Measurements from ENCODE around the gene ANKRD45. TPM values are rescaled to one million over a fixed set of nuclear protein-coding genes. Genes with fewer than 3 reads are reported as not detected.
A peak's percentile ranks its signal among the peaks of the same experiment; 100 is the strongest.

ANKRD45 gene
- total and polyA plus RNA-seq, 2 of the 13 experiments (the other 11 are each of a cell fraction or from before 2014, with no cell fraction given): not detected

DNA sequence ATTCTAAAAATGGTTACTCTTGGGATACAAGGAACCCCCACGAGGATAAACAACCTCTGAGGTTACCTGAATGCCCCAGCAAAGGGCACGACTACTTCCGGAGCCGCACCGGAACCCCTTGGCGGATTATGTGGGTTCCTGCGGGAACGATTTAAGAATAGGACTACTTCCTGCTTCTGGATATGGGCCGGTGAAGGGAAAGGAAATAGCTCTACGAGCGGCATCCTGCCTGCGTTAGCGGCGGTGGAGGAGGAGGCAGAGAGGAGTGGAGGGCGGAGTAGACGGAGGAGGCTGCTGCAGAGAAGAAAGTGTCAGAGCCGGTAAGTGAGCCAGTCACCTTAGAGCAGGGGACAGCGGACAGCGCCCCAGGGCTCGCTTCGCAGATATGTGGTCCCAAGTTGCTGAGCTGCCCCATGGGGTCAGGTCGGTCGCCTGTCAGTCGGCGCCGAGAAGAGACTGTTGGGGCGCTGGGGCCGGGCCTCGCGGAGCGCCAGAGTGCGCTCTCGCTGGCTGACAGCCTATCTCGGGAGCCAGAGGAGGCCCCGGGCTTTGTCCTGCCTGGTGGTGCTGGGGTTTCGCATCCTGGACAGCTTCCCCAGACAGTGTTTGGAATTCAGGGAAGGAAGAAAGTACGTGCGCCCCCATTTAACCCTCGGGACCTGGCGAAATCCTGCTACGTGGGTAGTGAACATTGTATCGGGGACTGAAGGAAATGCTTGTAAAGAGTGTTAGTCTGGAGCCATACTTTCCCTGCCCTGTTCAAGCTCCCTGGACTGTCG lies 45.3 kb upstream of the ANKRD45 start, which contains the start of gene KLHL20 (continued):
- TF ChIP-seq, protein P1, sequence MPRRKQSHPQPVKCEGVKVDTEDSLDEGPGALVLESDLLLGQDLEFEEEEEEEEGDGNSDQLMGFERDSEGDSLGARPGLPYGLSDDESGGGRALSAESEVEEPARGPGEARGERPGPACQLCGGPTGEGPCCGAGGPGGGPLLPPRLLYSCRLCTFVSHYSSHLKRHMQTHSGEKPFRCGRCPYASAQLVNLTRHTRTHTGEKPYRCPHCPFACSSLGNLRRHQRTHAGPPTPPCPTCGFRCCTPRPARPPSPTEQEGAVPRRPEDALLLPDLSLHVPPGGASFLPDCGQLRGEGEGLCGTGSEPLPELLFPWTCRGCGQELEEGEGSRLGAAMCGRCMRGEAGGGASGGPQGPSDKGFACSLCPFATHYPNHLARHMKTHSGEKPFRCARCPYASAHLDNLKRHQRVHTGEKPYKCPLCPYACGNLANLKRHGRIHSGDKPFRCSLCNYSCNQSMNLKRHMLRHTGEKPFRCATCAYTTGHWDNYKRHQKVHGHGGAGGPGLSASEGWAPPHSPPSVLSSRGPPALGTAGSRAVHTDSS (CRISPR knock-in tag; conservative IDR thresholded peaks at IDR 0.05): 0 out of 2 replicates have a peak, but pooled peaks have one; percentile 37
- no peak for TF ChIP-seq GATA4 (IDR thresholded peaks at IDR 0.05; ENCODE audit: borderline replicate concordance, low read depth)
- no peak for TF ChIP-seq ZNF83 (CRISPR knock-in tag; IDR thresholded peaks at IDR 0.05; ENCODE audit: borderline replicate concordance)
- TF ChIP-seq ZFP62 (CRISPR knock-in tag; IDR thresholded peaks at IDR 0.05): no peak
- TF ChIP-seq POGK (CRISPR knock-in tag; conservative IDR thresholded peaks at IDR 0.05): peak; percentile 62; the same call in 1 of the 2 replicates
- TF ChIP-seq, protein P2, sequence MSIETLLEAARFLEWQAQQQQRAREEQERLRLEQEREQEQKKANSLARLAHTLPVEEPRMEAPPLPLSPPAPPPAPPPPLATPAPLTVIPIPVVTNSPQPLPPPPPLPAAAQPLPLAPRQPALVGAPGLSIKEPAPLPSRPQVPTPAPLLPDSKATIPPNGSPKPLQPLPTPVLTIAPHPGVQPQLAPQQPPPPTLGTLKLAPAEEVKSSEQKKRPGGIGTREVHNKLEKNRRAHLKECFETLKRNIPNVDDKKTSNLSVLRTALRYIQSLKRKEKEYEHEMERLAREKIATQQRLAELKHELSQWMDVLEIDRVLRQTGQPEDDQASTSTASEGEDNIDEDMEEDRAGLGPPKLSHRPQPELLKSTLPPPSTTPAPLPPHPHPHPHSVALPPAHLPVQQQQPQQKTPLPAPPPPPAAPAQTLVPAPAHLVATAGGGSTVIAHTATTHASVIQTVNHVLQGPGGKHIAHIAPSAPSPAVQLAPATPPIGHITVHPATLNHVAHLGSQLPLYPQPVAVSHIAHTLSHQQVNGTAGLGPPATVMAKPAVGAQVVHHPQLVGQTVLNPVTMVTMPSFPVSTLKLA (IDR thresholded peaks at IDR 0.05): no peak
- TF ChIP-seq KMT2B (CRISPR knock-in tag; IDR thresholded peaks at IDR 0.05): peak; percentile 98
- TF ChIP-seq, protein P3, sequence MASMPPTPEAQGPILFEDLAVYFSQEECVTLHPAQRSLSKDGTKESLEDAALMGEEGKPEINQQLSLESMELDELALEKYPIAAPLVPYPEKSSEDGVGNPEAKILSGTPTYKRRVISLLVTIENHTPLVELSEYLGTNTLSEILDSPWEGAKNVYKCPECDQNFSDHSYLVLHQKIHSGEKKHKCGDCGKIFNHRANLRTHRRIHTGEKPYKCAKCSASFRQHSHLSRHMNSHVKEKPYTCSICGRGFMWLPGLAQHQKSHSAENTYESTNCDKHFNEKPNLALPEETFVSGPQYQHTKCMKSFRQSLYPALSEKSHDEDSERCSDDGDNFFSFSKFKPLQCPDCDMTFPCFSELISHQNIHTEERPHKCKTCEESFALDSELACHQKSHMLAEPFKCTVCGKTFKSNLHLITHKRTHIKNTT (CRISPR knock-in tag; IDR thresholded peaks at IDR 0.05): no peak
- TF ChIP-seq ZNF703 (CRISPR knock-in tag; IDR thresholded peaks at IDR 0.05; ENCODE audit: borderline replicate concordance): no peak; the same call in 1 of the 2 replicates
- no peak for TF ChIP-seq NCOR1 (IDR thresholded peaks at IDR 0.05; ENCODE audit: borderline replicate concordance, low read length)
- TF ChIP-seq MZF1 (CRISPR knock-in tag; IDR thresholded peaks at IDR 0.05; ENCODE audit: borderline replicate concordance): no peak
- no peak for TF ChIP-seq ATM (IDR thresholded peaks at IDR 0.05; ENCODE audit: borderline replicate concordance)
- TF ChIP-seq FUBP1 (CRISPR knock-in tag; IDR thresholded peaks at IDR 0.05; ENCODE audit: borderline replicate concordance): no peak
- no peak; the same call in 1 of the 2 replicates for TF ChIP-seq ZNF343 (CRISPR knock-in tag; IDR thresholded peaks at IDR 0.05)
- TF ChIP-seq ZNF136 (CRISPR knock-in tag; IDR thresholded peaks at IDR 0.05; ENCODE audit: low read depth): no peak
- peak; percentile 43; the same call in 1 of the 2 replicates for TF ChIP-seq ZNF460 (CRISPR knock-in tag; IDR thresholded peaks at IDR 0.05; ENCODE audit: borderline replicate concordance)
- no peak for TF ChIP-seq KLF12 (CRISPR knock-in tag; IDR thresholded peaks at IDR 0.05; ENCODE audit: borderline replicate concordance)
- no peak; the same call in 1 of the 2 replicates for TF ChIP-seq ZNF263 (CRISPR knock-in tag; IDR thresholded peaks at IDR 0.05)
- TF ChIP-seq RARA (CRISPR knock-in tag; IDR thresholded peaks at IDR 0.05): no peak
- 0 out of 2 replicates have a peak, but pooled peaks have one; percentile 15 for TF ChIP-seq SP5 (CRISPR knock-in tag; IDR thresholded peaks at IDR 0.05; ENCODE audit: borderline replicate concordance, low read depth)
- TF ChIP-seq KLF11 (CRISPR knock-in tag; IDR thresholded peaks at IDR 0.05): peak; percentile 89
